Activated CD4-positive, CD25-positive, alpha-beta regulatory T cell treated with anti-CD3 and anti-CD28 coated beads, Interleukin-2, amount 50 U/mL, for 24 hours (primary cell): ENCODE measurements around the gene GLIS2.

ENCODE experiments used
- ATAC-seq, 2 donors: fragments of 150-1000 bp; cut with Tn5 transposase; one replicate each; pipeline ENCODE4 v1.10.0; 2021; ENCODE audit warnings: mild to moderate bottlenecking in 1 of 2, moderate library complexity in 1 of 2

GLIS2 gene

DNA sequence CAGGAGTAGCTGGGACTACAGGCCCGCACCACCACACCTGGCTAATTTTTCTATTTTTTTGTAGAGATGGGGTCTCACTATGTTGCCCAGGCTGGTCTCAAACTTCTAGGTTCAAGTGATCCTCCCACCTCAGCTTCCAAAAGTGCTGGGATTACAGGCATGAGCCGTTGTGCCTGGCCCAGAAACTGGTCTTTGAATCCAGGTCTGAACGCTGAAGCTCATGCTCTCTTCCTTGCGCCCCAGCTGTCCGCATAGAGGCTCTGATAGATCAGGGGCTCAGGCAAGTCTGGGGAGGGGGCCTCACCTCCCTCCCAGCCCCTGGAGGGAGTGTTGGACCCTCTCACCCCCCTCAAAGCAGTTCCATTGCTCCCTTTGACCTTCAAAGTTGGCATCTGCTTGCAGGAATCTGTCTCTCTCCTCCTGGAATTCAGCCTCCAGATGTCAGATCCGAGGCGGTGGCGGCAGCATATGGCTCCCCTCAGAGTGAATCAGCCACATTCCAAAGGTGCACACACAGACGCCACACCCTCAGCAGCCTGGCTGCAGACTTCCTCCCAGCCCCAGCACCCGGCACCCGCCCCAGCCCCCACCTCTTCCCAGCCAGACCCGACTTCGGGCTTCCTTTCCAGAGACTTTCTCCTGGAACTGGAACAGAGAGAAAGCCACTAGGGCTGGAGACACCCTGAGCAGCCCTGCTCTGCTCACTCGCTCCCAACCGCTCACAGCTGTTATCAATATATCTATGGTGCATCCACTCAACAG, 16.9 kb upstream of the GLIS2 start:
- ATAC-seq: no peak

DNA sequence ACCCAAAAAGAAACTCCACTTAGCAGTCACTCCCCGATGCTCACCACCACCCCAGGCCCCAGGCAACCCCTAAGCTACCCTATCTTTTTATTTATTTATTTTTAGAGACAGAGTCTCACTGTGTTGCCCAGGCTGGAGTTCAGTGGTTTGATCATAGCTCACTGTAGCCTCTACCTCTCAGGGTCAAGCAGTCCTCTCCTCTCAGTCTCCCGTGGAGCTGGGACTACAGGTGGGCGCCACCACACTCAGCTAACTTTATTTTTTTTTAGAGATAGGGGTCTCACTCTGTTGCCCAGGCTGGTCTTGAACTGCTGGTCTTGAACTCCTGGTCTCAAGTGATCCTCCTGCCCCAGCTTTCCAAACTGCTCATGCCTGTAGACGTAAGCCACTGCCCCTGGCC, 14.7 kb upstream of the GLIS2 start:
- no peak for ATAC-seq

DNA sequence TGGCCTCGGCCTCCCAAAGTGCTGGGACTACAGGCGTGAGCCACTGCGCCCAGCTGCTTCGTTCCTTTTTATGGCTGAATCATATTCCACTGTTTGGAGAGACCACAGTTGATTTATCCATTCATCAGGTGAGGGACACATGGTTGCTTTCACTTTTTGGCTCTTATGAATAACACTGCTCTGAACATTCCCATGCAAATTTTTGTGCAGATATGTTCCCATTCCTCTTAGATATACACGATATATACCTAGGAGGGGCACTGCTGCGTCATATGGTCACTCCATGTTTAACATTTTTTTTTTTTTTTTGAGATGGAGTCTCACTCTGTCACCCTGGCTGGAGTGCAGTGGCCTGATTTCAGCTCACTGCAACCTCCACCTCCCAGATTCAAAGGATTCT, 13.9 kb upstream of the GLIS2 start:
- no peak for ATAC-seq

DNA sequence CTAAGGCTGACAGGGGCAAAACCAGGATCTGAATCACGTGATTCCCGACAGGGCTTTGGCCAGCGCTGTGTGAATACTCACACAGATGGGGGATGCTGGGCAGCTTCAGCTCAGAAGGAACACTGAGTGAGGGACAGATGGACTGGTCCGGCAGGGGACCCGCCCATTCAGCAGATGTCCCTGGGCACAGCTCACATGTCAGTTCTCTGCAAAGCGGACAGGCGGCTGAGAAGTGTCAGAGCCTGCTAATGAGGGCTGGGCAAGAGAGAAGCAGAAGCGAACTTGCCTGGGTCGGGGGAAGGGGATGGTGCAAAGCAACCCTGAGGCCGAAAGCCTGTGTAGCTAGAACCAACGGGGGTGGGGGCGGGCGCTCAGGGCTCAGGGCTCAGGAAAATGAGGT, 11.9 kb upstream of the GLIS2 start:
- ATAC-seq: no peak

DNA sequence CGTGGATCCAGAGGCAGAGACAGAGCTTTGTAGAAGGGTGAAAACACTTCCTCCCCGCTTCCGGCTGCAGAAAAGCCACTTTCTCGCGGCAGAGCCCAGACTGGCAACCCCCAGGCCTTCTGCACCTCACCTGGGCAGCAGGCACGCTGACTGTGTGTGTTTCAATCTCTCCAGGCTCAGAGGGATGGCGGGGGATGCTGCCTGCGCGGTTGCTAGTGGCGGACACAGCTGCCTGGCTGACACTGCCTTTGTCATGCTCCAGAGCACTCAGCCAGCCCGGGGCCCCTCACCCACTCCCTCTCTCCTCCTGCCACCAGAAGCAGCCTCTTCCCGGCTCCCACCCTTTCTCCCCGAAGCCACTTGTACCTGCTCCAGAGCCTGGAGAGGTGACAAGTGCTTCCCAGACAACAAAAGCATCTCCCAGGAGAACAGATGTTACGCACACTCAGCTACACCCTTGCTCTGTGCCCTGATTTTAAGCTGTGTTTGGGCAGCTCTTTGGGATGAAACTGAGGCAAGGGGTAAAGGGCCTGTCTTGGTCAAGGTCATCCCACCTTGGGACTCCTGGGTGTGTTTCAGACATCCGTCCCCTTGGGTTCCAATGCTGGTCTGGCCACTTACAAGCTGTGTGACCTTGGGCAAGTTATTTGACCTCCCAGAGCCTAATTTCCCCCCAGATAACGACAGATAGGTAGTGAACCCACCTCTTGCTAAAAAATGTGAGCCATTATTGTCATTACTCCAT, 9.2 kb upstream of the GLIS2 start:
- ATAC-seq: no peak

DNA sequence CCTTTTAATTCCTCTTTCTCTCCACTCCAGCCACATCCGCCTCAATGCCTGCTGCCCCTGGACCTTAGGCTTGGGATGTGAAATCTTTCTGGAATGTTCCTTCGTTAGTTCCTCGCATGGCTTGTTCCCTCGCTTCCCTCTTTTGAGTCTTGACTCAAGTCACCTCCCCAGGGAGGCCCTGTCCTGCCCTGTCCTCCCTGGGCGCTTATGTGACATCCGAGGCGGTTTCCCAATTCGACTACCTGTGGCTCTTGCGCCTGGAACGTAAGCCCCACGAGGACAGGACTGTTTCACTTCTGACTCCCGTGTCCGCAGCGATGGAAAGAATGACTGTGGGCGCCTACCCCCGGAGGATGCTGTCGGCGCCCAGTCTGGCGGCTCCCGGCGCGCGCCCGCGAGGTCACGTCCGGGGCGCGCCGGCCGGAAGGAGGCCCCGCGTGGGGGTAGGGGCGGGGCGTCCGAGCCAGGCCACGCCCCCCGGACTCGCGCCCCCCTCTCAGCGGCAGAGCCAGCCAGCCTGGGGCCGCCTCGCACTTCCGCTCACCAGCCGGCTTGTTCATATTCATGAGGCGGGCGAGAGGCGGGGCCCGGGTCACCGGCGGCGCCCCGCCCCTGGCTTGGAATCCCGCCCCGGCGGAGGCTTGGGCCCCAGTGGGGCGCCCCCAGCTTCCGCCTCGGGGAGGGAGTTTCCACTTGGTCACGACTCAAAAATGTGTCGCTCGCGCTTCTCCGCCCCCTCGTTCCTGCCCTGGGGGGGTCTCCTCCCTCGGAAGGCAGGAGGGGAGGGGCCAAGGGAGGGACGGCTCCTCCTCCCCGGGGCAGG, 8.4 kb upstream of the GLIS2 start:
- peak; percentile 93 to 94 for ATAC-seq

DNA sequence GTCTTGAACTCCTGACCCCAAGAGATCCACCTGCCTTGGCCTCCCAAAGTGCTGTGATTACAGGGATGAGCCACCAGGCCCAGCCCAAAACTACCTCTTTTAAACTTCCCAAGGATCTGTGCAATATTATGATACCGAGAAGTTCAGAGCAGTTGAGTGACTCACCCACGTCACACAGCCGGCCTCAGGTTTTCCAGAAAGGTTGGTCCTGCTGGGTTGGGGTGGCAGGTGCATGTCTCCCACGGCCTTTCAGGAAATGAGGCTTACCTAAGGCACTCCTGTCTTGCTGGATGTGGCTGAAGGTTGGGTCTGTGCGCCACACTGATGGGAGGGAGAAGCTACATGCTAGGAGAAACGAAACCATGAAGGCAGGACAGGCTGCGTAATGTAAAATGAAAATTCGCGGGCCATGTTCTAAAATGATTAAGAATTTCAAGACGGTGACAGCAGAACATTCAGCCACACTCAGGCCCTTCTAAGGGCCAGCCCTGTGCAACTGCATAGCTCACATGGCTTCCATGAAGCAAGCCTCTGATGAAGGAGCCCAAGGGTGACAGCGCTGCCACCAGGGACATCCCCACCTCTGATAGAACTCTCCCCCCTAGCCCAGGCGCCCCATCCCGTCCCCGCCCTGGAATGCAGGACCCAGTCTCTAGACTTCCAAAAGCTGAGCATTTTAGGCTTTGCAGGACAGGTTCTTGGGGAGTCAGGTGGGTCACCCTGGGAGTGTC, 6.6 kb upstream of the GLIS2 start:
- ATAC-seq: no peak

DNA sequence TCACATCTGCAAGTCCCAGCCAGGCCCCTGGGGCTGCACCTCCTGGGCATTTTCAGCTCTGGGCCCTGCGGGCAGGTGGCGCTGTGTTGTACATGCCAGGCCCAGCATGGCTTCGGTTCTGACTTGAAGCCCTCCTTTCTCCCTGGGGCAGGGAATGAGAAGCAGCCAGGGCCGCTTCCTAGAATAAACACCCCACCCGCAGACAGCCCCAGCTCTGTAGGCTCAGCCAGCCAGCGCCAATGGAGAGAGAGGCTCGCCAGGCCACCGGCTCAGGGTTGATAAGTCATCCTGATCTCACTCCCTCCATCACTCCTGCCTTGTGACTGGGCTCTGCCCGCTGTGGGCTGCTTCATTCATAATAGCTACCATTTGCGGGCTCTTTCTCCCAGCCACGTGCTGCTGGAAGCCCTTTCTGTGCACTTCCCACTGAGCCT, 6.0 kb upstream of the GLIS2 start:
- ATAC-seq: no peak

DNA sequence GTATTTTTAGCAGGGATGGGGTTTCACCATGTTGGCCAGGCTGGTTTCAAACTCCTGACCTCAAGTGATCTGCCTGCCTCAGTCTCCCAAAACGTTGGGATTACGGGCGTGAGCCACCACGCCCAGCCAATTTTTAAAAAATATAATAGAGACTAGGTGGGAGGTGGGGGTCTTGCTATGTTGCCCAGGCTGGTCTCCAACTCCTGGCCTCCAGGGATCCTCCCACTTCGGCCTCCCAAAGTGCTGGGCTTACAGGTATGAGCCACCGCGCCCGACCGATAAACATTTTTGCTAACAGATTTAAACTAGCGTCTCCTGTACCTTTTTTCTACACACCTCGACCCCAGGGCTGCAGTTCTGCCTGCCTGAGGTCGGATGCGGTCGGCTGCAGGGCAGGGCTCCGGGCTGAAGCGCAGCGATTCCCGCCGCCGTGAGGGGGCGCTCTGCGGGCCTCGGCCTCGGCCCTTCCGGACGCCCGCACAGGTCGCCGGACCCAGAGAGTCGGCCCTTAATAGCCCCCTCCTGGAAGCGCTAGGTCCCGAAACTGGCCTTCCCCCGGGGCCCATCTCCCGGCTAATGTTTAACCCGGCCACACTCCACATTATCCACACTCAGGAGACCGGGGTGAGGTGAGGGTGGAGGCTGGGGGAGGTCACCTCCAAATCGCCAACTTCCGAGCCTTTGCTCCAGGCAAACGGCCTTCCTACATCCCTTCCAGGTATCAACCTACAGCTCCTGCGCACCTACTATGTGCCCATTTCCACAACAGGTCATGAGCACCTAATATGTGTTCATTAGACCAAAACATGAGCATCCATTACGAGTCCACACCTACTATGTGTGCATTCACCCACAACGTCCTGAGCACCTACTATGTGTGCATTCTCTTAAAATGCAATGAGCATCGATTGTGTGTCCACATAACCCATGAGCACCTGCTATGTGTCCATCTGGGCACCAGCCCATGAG, 2.0 kb upstream of the GLIS2 start:
- ATAC-seq: no peak

DNA sequence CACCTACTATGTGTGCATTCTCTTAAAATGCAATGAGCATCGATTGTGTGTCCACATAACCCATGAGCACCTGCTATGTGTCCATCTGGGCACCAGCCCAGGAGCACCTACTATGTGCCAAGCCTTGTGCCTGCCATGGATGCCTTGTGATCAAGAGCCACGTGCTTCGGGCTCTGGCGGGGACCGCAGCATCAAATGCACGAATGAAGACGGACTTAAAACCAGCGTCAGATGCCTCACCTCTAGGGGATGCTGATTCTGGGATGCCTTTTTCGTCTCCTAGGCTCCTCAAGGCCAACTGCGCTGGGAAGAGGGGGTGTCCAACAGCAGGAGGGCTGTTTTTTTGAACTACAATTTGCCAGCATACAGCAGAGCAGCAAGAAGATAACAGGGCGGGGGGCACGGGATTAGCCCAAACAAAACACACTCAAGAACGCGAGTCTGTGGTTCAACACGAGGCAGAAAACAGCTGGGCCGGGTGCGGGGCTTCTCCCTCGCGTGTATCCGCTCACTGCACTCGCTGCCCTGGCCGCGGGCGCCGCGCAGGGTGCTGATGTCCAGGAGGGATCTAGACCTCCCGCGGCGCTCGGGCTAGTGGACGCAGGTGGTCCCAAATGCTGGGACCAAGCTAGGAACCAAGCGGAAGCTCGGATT, 1.2 kb upstream of the GLIS2 start:
- ATAC-seq: peak in 1 of 2 donors; percentile 19

DNA sequence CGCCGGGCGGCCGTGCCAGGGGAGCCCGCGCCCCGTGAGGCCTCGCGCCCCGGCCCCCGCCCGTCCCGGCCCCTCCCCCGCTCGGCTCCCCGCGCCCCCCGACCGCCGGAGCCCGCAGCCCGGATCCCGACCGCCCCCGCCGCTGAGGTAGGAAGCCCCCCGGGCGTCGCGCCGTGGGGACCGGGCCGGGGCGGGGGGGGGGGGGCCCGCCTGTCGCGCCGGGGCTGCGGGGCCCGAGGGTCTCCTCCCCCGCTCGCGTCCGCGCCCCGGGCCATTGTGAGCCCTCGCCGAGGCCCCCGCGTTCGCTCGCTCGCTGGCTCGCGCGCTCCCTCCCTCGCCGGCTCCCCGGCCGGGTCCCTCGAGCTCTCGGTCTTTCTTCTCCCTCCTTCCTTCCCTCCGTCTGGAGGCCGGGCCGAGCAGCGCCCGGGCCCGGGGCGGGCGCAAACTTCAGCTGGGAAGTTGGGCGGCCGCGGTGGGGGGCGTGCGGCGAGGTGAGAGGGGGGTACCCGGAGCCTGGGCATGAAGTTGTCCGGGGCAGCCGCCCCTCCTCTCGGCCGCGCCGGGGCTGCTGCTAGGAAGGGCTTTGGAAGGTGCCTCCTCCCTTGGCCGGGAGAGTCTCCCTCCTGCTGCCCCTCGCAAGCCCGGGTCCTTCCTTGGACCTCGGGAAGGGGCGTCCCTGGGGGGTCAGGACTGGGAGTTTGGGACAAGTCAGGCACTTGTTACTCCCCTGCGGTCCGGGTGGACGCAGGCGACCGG, 419 bp downstream of the GLIS2 start:
- no peak for ATAC-seq

DNA sequence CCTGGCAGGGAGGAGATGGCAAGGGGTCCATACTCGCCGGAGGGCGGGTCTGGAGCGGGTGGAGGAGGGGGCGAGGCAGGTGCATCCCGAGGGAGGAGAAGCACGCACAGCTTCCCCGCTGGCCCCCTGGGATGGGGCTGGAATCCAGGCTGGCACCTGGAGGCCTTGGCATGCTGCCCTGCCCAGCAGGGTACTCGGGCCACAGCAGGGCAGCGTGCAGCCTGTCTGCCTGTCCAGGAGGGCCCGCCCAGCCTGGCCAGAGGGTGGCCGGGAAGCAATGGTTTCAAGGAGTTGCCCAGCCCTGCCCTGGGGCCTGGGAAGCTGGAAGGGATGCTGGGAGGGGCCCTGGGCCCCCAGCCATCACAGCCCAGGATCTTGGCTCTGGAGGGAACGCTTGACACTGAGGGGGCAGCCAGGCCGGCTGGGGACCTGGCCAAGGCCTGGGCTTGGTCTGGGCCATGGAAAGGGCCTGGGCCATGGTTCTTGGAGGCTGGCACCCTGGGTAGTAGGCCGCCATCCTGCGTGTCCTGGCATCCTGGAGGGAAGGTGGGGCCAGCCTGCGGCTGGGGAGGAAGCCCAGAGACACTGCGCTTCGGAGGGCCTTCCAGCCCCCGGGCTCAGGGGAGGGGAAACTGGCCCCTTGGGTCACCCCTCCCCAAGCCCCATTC, 1.1 kb downstream of the GLIS2 start:
- ATAC-seq: no peak

DNA sequence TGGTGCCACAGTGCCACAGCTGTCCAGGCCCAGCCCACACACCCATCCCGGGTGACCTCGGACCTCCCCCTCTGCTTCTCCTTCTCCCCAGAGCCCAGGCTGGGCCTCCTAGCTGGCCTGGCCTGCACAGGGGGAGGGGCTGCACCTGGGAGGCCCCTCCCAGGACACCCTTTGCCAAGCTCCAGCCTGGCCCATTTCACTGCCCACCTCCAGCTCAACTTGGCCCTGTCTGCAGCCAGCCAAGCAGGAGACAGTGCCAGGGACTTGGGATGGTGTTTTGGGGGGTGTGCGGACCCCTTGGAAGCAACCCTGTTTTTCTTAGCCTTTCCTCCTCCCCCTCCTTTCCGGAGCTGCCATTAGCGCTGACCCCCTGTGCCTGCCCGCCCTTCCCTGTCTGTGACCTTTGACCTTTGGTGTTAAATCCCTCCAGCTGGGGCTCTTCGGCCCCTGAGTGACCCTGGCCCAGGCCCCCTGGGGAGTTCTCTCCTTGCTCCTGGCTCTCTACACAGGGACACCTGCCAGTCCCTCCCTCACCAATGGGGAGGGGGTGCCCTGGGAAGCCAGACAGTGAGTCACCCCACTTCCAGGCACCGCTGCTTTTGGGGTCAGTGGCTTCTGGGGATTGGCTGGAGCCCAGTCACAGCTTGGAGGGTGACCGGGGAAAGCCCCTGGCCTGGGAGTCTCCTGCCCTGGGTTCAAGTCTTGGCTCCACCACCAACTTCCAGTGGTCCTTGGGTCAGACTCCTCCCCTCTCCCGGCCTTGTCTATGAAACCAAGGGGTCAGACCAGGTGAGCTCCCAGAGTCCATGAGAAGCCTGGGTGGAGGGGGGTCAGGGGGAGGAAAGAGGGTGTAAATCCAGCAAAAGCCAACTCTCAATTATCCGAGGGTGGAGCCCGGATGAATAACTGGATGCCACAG, 1.9 kb downstream of the GLIS2 start:
- ATAC-seq: no peak

DNA sequence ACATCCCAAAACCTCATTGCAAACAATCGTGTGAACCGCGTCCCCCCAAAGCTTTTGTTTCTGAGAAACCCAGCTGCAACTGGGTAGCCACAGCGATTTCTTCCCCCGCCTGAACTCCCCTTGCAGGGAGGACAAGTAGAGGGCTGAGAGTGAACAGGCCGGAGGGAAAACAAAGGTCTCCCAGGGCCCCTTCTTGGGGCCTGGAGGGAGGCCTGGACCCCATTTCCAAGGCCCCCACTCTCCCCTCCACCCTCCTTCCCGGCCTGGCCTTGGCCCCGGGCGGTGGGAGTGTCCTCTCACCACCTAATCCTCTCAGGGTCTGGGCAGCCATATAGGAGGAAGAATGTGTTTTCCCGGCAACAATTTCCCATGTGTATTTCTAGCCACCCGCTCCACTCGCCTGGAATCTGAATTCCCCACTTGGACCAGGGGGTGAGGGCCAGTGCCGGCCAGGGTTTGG, 2.6 kb downstream of the GLIS2 start:
- no peak for ATAC-seq

DNA sequence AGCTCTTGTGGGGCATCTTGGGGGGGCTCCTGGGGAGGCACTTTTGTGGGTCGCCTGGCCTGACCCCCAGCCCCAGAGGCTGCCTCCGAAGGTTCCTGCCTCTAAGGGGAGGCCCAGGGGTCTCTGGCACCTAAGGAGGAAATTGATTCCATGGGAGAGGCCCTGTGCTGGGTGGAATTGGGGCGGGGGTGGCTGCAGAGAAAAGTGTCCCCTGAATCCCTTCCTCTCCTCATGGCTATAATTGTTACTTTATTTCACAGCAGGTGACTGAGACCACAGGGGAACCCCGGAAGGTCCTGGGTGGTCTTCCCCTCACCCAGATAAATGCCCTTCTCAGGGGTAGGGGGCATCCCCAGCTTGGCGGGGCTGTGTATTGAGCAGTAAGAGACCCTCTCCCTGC, 3.1 kb downstream of the GLIS2 start:
- ATAC-seq: no peak

DNA sequence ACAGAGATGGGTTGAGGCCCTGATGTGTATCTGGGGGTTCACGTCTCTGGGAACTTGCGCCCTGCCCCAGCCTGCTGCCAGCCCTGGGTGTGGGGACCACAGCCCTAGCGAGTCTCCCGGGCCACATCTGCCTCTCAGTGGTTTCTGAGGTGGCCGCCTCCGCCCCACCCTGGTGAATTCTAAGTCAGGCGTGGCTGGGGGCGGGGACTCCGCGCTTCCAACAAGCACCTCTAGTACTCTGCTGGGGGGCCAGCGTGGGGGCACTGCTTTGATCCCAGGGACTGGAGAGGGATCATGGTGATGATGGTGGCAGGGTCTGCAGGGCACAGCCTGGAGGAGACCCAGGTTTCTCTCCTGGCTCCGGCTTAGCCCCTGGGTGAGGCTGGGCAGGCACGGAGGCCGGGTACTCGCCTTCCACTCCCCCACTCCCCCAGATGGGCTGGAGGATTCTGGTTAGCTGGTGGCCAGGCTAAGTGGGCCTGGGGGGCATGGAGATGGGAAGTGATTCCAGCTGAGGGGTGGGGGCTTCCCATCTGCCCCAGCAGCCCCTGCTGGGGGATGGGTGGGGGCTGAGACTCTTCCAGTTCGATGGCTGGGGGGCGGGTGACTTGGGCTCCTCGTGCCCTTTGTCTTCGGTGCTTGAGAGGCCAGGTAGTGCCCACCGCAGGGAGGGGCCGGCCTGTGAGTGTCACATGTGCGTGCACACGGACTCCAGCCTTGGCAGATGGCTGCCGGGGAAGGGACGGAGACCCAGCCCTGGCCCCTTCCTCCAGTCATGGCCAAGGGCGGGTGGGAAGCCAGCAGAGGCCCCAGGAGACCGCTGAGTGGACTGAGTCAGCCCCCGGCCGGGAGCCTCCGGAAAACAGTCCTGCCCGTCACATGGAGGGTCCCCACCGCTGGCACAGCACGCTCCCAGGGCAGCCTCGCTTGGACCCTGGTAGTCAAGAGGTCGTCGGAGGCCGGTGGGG, 3.9 kb downstream of the GLIS2 start:
- ATAC-seq: peak; percentile 49 to 67

DNA sequence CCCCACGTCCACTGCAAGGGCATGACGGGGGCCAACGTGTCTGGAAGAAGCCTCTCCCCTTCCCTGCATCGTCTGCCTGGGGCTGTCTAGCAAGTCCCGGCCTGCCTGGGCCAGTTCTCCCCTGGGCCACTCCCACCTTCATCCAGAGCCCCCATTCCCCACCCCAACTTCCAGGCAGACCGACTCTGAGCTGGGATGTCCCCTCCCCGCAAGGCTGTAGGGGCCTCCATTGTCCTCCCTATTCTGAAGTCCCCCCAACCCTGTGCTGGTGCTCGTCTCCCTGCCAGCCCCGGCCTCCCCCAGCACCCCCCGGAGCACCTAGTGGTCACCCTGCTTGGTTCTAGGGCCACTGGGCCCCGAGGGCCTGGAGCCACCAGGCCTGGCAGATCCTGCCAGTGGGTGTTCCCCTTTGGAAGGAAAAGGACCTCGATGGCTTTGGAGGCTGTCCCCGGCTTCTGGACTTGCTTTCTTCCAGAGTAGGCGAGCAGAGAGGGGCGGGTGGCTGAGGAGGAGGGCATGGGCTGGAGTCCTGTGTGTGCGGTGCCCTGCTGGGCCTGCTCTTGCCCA, 4.8 kb downstream of the GLIS2 start:
- ATAC-seq: no peak
